Spleen (tissue), 11 donors: ENCODE data around the gene MYO1D. TPM values are rescaled to one million over a fixed set of nuclear protein-coding genes. Genes with fewer than 3 reads are reported as not detected.
A peak's percentile ranks its signal among the peaks of the same experiment; 100 is the strongest.

ENCODE experiments used
- DNase-seq: peaks from one replicate; pipeline ENCODE4 v3.0.0-alpha.2; 2020
- H3K27ac ChIP-seq, 8 donors: fragments of 200-600 bp; sonication (generic) in 7 of 8; 1 replicate in 4 of 8; 2 replicates in 4 of 8; pipeline versions ENCODE4 v1.5.0 to v1.8.0; 2016 to 2021; ENCODE audit warnings: inconsistent platforms in 4 of 8, mild to moderate bottlenecking in 4 of 8, moderate library complexity in 1 of 8
- H3K27me3 ChIP-seq, 7 donors: fragments of 200-600 bp; sonication (generic) in 6 of 7; replicated peaks in 1 of 7; 1 replicate in 4 of 7; 2 replicates in 3 of 7; pipeline versions ENCODE4 v1.5.0 to v1.8.0; 2016 to 2021; ENCODE audit warnings: inconsistent platforms in 3 of 7, mild to moderate bottlenecking in 1 of 7
- H3K36me3 ChIP-seq, 6 donors: fragments of 200-600 bp; sonication (generic) in 5 of 6; 1 replicate in 4 of 6; 2 replicates in 2 of 6; pipeline versions ENCODE4 v1.5.0 to v1.8.0; 2016 to 2021; ENCODE audit warnings: inconsistent platforms in 2 of 6
- H3K4me1 ChIP-seq, 6 donors: fragments of 200-600 bp; sonication (generic) in 5 of 6; 1 replicate in 3 of 6; 2 replicates in 3 of 6; pipeline versions ENCODE4 v1.5.0 to v1.8.0; 2016 to 2021; ENCODE audit warnings: inconsistent platforms in 3 of 6
- H3K4me3 ChIP-seq, 8 donors: fragments of 200-600 bp; sonication (generic) in 7 of 8; 1 replicate in 4 of 8; 2 replicates in 4 of 8; pipeline versions ENCODE4 v1.5.0 to v1.8.0; 2016 to 2021; ENCODE audit warnings: inconsistent platforms in 4 of 8, mild to moderate bottlenecking in 4 of 8, moderate library complexity in 2 of 8
- H3K9me3 ChIP-seq, 8 donors: fragments of 200-600 bp; sonication (generic) in 7 of 8; 1 replicate in 4 of 8; 2 replicates in 4 of 8; pipeline versions ENCODE4 v1.5.0 to v1.8.0; 2016 to 2021; ENCODE audit warnings: inconsistent platforms in 4 of 8
- POLR2A ChIP-seq, 3 donors: fragments of 450-650 bp; IDR thresholded peaks; one replicate each; pipeline ENCODE4 v1.5.1; 2017; ENCODE audit warnings: antibody characterized with exemption in 3 of 3, mild to moderate bottlenecking in 1 of 3
- POLR2AphosphoS5 ChIP-seq, 3 donors: sonication (generic); formaldehyde crosslinking; IDR thresholded peaks; one replicate each; pipeline ENCODE4 v1.5.1; 2017; ENCODE audit warnings: antibody characterized with exemption in 3 of 3
- WGBS, 5 donors: extraction: QIAGEN DNeasy Blood & Tissue Kit in 3 of 5; methylation state at CpG; one replicate each; pipeline versions ENCODE4 v1.1.5 to v1.1.7; 2013 to 2018; 5-methylcytosine and 5-hydroxymethylcytosine counted together
- intact Hi-C: fragments of 100-400 bp; cut with DNase I; formaldehyde crosslinking; loops from one replicate; pipeline ENCODE4 v1.15.0; 2023; ENCODE audit warnings: low total_unique reads
- polyA plus RNA-seq, 3 donors: library from polyadenylated mRNA; stranded (reverse); fragments of 200-250 nt; gene quantifications; one replicate each; pipeline ENCODE4 v1.2.1, GENCODE V29; 2013
- total RNA-seq, 7 donors: library from RNA; depleted of rRNA in 3 of 7; stranded (reverse); fragments of >200 nt in 3 of 7; fragmentation: NEBNext Ultra II Directional in 4 of 7; extraction: Animal tissue kit (Norgen Biotek cat#: 25700) in 4 of 7; gene quantifications; one replicate each; pipeline versions ENCODE4 v1.1.0 to v1.2.1, GENCODE V29; 2016 to 2021
- TF ChIP-seq, protein P1 (sequence below), 11 experiments: fragments of 200-600 bp in 7 of 11; fragments of 450-650 bp in 4 of 11; sonication (generic) in 4 of 11; IDR thresholded peaks in 8 of 11; conservative IDR thresholded peaks in 3 of 11; 1 replicate in 7 of 11; 2 replicates in 4 of 11; pipeline versions ENCODE4 v1.4.0 to v1.8.0; 2016 to 2021; ENCODE audit warnings: antibody characterized with exemption in 11 of 11, inconsistent platforms in 4 of 11, mild to moderate bottlenecking in 1 of 11
- donor health status: healthy with polysubstance abuse.
- donor health status: DM: no; HTN: no; CAD: no; lungs with moderate emphysema.
- donor health status: DM: no; HTN: no; CAD: no.
- donor health status: Bipolar disorder and iron deficiency.
- donor health status: healthy.
- donor health status: DM: no; HTN: no; CAD: no.
- donor health status: DM: yes; HTN: yes; CAD: no.

The MYO1D gene
- total and polyA plus RNA-seq, 10 donors: 2.3 to 36.4 (median 23.4) TPM

GRCh38 chr17:32910769-32911168, 33.8 kb upstream of the MYO1D start:
- H3K4me3 ChIP-seq: no peak overlapping the region
- 83 to 92% (median 90%) methylated on average over 3 of the region's 3 CpGs for WGBS, 5 donors
- TF ChIP-seq POLR2A (IDR thresholded peaks at IDR 0.05) (no peak), POLR2AphosphoS5 (IDR thresholded peaks at IDR 0.05) (no peak)
- TF ChIP-seq, protein P1, sequence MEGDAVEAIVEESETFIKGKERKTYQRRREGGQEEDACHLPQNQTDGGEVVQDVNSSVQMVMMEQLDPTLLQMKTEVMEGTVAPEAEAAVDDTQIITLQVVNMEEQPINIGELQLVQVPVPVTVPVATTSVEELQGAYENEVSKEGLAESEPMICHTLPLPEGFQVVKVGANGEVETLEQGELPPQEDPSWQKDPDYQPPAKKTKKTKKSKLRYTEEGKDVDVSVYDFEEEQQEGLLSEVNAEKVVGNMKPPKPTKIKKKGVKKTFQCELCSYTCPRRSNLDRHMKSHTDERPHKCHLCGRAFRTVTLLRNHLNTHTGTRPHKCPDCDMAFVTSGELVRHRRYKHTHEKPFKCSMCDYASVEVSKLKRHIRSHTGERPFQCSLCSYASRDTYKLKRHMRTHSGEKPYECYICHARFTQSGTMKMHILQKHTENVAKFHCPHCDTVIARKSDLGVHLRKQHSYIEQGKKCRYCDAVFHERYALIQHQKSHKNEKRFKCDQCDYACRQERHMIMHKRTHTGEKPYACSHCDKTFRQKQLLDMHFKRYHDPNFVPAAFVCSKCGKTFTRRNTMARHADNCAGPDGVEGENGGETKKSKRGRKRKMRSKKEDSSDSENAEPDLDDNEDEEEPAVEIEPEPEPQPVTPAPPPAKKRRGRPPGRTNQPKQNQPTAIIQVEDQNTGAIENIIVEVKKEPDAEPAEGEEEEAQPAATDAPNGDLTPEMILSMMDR (IDR thresholded peaks at IDR 0.05 in 8 of 11, conservative IDR thresholded peaks at IDR 0.05 in 3 of 11): no peak
- H3K27me3 ChIP-seq: peaks cover 0 to 4% (median 0%) of the 10 kb centered on the region in 7 donors
- intact Hi-C loops: loop anchor here (10.0 kb wide), 1 partner anchor 126 kb away; no protein-coding TSS in a partner anchor
- no peak for DNase-seq
- H3K36me3 ChIP-seq: no peaks in the 10 kb centered on the region
- peaks cover 0 to 17% (median 3%) of the 10 kb centered on the region in 6 donors for H3K4me1 ChIP-seq
- H3K9me3 ChIP-seq: no peaks in the 10 kb centered on the region
- no peak overlapping the region for H3K27ac ChIP-seq

DNA sequence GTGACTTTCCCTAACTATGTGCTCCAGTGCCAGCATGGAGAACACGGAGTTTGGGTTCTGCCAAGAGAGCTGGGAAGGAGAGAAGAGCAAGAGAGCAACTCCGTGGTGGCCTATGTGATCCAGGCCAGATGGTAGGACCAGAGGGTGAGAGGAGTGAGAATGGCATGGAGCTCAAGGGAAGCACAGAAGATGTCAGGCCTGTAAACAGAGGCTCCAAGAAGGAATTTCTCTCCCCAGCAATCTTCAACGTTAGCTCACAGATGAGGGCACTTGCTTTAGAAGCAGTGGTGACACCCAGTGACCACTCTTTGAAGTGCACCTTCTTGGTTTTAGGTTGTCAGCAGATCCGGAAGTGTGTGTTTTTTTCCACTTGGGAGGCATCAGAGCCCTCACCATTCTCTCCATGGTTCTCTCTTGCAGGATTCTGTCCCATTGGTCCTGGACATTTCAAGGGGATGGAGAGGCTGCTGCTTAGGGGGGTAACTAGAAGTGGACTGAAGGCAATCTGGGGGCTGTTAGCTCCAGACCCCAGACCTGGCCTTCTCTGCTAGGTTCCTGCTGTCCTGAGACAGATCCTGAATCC, 33.0 kb upstream of the MYO1D start:
- peaks cover 0 to 17% (median 3%) of the 10 kb centered on the region in 6 donors for H3K4me1 ChIP-seq
- intact Hi-C loops: loop anchor here (10.0 kb wide), 1 partner anchor 125 kb away; no protein-coding TSS in a partner anchor

DNA sequence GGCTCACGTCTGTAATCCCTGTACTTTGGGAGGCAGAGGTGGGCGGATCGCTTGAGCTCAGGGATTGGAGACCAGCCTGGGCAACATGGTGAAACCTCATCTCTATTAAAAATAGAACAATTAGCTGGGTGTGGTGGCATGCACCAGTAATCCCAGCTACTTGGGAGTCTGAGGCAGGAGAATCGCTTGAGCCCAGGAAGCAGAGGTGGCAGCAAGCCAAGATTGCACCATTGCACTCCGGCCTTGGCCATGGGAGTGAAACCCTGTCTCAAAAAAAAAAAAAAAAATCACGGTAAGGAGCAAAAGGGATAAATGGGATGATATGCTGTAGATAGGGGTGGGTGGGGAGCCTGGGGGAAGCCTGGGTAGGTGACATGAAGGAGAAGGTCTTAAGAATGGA, 30.7 kb upstream of the MYO1D start:
- H3K9me3 ChIP-seq: no peaks in the 10 kb centered on the region
- WGBS, 5 donors: 75 to 87% (median 81%) methylated on average over 6 of the region's 6 CpGs
- peaks cover 0 to 4% (median 0%) of the 10 kb centered on the region in 7 donors for H3K27me3 ChIP-seq
- no peaks in the 10 kb centered on the region for H3K36me3 ChIP-seq
- H3K4me1 ChIP-seq: peaks cover 0 to 17% (median 3%) of the 10 kb centered on the region in 6 donors
- no peak for DNase-seq
- intact Hi-C loops: no loop called here
- TF ChIP-seq POLR2AphosphoS5 (IDR thresholded peaks at IDR 0.05) (no peak), POLR2A (IDR thresholded peaks at IDR 0.05) (no peak)
- TF ChIP-seq, protein P1 (IDR thresholded peaks at IDR 0.05 in 8 of 11, conservative IDR thresholded peaks at IDR 0.05 in 3 of 11): no peak
- no peak overlapping the region for H3K27ac ChIP-seq
- no peak overlapping the region for H3K4me3 ChIP-seq

More for the DNA sequence above, 33.0 kb upstream of the MYO1D start:
- no peak for DNase-seq
- Histone ChIP-seq H3K27ac (peak overlapping the region in 1 of 8 donors; percentile 35), H3K36me3 (no peaks in the 10 kb centered on the region), H3K4me3 (no peak overlapping the region), H3K9me3 (no peaks in the 10 kb centered on the region), H3K27me3 (peaks cover 0 to 4% (median 0%) of the 10 kb centered on the region in 7 donors)
- WGBS, 5 donors: 34 to 44% (median 37%) methylated on average over 4 of the region's 4 CpGs
- TF ChIP-seq, protein P1 (IDR thresholded peaks at IDR 0.05 in 8 of 11, conservative IDR thresholded peaks at IDR 0.05 in 3 of 11): peak; percentile 55 to 86 (median 78)
- no peak for TF ChIP-seq POLR2A (IDR thresholded peaks at IDR 0.05)

DNA sequence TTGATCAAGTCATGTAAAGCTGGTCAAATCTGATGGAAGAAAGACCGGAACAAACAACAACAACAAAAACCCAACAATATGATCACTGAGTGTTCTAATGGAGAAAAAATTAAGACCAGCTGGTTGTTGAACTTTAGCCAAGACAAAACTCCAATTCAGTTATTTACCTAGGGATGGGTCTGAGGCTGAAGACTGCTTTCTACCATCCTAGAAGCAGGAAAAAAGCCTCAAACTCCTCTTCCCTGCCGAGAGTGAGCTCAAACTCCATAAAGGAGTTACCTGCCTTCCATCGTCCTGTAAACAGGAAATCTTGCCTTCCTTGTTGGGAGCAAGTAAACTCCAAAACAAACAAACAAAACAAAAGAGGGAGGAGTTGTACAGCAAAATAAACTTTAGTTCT, 28.0 kb upstream of the MYO1D start:
- 75 to 91% (median 81%) methylated on average over 3 of the region's 3 CpGs for WGBS, 5 donors

More for the DNA sequence above, 28.0 kb upstream of the MYO1D start:
- H3K9me3 ChIP-seq: no peaks in the 10 kb centered on the region
- no peak overlapping the region for H3K27ac ChIP-seq
- intact Hi-C loops: no loop called here
- H3K27me3 ChIP-seq: peaks cover 0 to 4% (median 0%) of the 10 kb centered on the region in 7 donors
- H3K4me1 ChIP-seq: peaks cover 0 to 7% (median 1%) of the 10 kb centered on the region in 6 donors
- no peaks in the 10 kb centered on the region for H3K36me3 ChIP-seq
- DNase-seq: no peak
- TF ChIP-seq, protein P1 (IDR thresholded peaks at IDR 0.05 in 8 of 11, conservative IDR thresholded peaks at IDR 0.05 in 3 of 11): no peak
- TF ChIP-seq POLR2A (IDR thresholded peaks at IDR 0.05) (no peak), POLR2AphosphoS5 (IDR thresholded peaks at IDR 0.05) (no peak)
- no peak overlapping the region for H3K4me3 ChIP-seq
